C1 segment of cervical spinal cord (tissue), 14 donors: ENCODE data around the gene KIAA0825.

ENCODE experiments used
- DNase-seq, 14 donors: peaks; one replicate each; lab custom pipeline; 2025; lab: John Stamatoyannopoulos, UW

Gene KIAA0825

DNA sequence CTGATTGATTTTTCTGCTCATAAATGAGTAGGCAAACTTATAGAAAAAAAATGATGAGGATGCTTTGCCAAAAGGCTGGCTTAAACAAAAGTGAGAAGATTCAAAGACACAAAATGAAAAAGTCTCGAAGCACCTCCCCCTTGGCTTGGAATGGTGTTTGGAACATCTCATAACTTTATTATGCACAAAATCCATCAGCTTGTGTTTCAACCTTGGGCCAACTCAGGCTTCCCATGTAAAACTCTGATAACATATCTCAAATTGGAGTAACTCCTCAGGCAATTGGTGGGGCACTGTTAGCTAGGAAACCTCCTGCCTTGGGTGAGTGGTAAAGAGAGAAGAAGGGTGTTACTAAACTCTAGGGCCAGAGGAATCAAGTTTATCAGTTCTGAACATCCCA, 176.3 kb downstream of the KIAA0825 start:
- DNase-seq, result no peak

DNA sequence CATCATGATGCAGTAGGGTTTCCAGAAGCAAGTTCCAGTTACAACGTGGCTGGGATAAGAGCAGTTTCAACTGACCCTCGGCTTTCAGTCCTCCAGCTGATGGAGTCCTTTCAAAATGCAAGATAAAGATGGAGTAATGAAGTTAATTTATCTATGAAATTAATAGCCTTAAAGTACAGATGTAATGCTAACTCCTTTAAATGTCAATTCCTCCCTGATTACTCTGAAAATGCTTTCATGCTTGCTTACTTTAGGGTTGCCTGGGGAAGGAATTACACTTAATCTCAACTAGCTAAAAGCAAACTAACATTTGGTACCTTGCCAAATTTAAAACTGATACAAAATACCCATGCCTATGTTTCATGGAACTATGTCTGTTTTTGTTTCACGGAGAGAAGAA, 178.4 kb downstream of the KIAA0825 start:
- no peak for DNase-seq

DNA sequence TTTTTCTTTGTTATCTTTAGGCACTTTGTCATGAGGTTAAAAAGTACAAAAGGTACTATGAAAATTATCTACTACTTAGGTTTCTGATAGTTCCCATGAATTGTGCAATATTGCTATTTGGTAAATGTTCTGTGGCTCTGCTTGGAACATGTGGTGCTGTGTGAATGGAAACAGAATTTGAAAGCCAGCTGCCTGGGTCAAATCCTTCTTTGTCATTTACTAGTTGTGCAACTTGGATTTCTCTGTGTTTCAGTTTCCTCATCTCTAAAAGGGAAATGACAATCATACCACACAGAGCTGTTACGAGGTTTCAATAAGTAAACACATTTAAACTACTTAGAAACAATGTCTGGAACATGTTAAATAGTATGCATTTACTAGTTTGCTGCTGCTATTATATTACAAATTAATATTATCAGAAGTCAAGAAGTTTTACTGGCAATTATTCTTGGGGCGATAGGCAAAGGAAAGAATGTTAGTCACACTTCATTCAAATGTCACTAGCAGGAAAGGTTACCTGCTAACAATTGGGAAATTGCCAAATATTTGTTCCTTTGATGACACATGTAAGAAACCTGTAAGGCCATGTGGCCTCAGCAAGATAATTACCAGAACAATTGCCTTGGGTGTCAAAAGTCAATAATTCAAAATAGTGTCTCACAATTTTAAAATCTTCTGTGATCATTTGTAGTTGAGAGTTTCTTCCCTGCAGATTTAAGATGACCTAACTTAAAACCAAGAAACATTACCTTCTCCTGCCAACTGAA, 184.8 kb downstream of the KIAA0825 start:
- no peak for DNase-seq

DNA sequence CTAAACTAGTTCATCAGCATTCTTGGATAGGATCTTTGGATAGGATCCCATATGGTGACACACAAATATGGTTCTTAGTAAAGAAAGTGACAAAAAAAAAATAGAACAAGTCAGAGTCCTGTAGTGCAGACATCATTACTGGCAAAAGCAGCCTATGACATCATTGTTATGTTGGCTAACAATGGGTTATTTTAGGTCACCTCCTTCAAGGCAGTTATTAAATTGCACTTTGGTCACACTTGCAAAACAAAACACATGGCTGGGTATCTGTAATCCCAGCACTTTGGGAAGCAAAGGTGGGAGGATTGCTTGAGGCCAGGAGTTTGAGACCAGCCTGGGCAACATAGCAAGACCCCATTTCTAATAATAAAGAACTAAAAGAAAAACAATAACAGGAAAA, 185.9 kb downstream of the KIAA0825 start:
- no peak for DNase-seq

DNA sequence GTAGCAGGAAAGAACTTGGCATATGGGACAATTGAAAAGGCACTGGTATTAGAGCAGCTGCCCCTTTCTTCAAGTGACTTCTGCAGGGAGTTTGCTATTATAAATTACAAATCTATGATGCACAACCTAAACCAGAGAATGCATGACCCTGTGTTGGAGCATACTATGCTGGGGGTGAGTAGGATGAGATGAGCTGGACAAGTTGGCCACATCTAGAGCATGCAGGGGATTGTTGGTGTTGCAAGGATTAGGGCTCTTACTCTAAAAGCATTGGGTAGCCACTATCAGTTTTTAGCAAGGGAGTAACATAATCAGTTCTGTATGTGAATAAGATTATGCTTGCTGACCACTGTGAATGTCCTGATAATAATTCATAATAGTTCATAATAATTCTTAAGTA, 186.7 kb downstream of the KIAA0825 start:
- no peak for DNase-seq

DNA sequence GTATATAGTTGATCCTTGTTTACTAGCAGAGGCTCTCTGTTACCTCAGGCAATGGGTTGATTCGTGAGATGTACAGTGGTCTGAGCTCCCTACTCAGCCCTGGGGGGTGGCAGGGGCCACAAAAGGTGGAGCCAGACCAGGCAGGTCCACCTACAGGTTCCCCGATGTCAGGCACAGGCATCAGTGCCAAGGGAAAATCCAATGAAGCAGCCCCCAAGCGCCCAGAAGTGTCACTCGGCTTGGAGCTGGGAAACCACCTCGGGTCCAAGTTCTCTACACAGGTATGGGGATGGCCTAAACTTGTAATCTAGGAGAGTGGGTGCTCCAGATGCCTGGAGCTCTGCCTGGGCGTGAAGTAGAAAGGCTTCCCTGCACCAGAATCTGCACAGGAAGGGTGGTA, 188.8 kb downstream of the KIAA0825 start:
- no peak for DNase-seq

DNA sequence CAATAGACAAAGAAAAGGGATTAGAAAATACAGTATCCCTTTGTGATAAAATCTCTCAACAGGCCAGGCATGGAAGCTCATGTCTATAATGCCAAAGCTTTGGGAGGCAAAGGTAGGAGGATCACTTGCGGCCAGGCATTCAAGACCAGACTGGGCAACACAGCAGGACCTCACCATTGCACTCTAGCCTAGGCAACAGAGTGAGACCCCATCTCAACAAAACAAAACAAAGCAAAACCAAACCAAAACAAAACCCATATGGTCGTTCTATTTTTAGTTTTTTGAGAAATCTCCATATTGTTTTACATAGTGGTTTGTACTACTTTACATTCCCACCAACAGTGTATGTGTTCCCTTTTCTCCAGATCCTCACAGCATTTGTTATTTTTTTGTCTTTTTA, 193.0 kb downstream of the KIAA0825 start:
- no peak for DNase-seq

DNA sequence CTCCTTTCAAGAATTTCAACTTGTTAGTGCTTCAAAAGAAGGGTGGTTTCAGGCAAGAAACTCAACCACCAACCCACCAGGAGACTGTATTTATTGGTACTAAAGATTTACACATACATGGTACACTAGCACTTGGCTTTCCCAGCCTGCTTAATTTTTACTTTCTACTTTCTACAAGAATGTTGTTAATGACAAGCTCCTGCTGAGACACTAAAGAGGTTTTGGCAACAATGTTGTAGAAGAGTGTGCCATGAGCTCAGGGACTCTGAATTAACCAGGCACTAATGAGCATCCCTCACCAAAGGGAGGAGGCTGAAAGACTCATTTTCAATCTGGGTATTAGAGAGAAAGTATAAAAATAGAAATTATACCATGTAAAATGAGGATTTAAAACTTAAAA, 195.0 kb downstream of the KIAA0825 start:
- DNase-seq, result no peak

DNA sequence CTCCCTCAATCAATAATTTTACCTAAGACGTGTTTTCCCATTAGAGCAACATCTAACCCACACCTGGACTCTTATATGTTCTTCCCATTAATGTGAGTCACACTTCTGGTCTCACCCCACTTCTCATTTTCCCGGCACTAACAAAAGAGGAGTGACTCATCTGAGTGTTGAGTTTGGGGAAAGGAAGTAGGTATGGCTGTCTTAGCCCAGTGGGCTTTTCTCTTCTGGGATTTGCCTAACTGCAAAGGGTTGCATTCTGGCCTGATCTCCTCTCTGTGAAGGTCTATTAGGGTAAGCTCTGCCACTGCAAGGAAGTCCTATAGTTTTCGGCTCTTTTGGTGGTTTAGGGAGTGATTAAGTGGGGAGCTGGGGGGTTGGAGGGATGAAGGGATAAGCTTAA, 195.6 kb downstream of the KIAA0825 start:
- no peak for DNase-seq

DNA sequence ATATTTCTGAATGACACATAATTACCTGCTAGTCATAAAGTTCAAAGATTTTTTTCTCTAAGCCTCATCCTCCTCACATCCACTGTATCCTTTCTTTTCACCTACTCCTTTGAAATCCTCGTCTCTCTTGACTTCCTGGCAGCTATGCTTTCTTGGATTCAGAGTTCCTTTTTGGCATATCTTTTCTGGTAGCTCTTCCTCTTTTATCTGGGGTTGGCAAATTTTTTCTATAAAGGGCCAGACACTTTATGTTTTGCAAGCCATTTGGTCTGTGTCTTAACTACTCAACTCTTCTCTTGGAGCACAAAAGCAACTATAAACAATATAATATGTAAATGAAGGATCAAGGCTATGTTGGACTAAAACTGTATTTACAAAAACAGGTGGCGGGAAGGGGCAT, 197.5 kb downstream of the KIAA0825 start:
- no peak for DNase-seq

DNA sequence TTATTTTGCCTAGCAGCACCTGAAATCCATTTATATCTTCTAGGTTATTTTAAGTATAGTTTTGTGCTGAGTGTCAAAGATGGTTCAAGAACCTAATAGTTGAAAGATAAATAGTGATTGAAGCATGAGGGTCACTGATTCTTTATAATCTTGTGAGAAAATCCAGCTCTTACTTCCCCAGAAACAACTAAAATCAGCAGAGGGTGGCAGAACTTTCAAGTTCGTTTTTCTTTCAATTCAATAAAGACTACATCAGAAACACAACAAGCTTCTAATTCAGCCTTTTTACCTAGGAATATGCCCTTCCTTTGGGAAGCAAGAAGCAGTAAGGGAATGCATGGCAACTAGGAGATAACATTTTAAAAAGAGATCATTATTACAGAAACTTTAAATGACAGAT, 202.6 kb downstream of the KIAA0825 start:
- DNase-seq, result no peak

DNA sequence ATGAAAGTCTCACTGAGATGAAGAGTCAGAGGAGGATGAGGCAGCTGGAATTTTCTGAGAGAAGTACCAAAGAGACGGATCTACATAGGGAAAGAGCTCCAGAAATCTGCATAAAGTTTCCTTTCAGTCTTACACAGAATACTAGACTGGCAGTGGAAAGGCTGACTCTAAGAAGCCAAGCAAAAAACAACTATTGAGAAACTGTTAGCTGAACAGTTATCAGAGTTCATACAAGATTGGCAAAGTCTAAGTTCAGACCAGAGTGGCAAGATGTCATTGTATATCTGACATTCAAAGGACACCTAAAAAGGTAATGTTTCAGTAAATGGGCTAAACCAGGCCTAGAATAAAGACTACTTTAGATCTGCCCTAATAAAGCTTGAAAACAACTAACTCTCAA, 209.0 kb downstream of the KIAA0825 start:
- no peak for DNase-seq

DNA sequence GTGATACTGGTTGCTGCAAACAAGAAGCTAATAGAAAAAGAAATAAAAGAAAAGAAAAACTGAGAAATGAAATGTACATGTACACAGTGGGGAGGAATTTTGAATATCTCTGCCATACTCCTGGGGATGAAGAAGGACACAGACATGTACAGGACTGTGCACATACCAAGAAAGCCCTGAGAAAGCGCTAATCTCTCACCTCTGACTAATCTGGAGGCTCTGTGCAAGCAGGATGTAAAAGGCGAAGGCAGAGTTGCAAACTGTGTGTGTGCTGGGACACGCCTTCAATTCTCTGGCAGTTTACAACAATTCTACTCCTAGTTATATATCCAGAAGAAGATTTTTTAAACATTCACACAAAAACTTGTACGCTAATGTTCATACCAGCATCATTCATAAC, 211.4 kb downstream of the KIAA0825 start:
- no peak for DNase-seq

DNA sequence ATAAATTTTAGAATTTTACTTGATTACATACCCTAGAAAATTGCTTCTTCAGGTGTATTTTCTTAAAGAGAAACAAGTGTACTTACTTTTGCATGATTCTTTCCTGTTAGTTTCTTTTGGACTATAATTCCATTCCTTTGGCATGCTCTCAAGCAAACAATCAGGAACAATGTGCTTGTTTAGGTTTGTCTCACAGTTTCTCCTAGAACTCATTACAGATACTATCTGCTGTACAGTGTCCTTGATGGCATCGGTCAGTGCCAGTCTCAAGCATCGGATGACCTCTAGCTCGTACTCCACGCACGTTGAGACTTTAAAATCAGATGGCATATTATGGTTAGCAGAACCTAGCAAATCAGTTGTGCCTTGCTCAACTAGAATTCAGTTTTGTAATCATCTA, 214.9 kb downstream of the KIAA0825 start:
- no peak for DNase-seq

DNA sequence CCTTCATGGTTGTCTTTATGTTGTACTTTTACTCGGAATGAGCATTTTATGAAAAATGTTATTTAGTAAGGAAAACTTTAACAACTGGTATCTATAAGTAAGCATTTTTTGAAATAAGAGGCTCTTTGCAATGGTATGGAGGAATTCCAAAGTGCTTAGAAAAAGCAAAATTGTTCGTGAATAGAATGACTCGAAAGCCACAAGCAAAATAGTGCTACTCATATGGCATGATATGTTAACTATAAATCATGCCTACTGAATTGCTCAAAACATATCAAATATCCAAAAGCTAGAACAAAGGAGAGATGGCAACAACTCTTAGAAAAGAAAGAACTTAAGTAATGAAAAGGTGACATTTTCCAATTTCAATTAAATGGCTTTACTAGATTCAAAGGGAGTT, 216.3 kb downstream of the KIAA0825 start:
- DNase-seq, result no peak

DNA sequence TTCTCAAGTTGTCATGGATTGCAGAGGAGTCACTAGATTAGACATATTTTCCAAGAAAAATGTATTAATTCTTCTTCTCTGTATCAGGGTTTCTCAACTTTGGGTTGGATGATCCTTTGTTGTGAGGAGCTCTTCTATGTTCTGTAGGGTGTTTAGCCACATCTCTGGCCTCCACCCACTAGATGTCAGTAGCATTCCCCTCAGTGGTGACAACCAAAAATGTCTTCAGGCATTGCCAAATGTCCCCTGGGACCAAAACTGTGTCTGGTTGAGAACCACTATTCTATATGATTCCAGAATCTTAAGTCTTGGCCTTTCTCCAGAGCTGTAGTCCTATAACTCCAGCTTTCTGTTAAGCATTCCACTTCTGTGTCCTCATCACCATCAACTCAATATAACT, 220.9 kb downstream of the KIAA0825 start:
- DNase-seq, result no peak

DNA sequence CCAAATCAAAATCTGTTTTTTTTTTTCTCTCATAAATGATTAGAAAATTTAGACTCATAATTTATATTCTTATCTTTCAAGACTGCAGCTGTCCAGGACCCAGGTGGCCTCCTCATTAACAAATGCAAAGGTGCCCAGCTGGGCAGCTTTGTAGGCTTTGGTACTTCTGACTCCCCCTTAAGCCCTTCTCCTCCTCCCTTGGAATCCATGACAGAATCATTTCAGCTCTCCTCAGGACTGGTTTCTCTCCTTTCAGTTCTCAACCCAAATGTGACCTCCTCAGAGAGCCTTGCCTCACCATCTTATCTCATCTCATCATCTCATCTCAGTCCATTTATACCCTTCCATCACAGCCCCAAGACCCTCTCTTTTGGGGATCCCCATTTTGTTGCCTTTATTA, 221.7 kb downstream of the KIAA0825 start:
- no peak for DNase-seq

DNA sequence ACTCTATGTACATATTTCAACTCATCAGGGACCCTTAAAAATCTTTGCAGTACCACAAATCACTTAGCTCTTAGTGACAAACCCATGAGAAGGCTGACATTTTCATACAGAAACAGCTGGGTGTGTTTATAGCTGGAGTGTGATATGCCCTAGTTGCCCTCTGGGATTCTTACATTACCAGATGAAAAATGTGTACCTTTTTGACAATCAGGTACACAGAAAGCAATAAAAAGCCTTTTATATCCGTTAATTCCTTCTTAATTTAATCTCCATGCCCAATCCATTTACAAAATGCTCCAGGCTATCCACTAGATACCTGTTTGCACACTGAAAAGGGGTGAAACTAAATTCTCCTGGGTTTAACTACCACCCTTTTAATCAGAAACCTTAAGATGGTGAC, 222.9 kb downstream of the KIAA0825 start:
- no peak for DNase-seq

DNA sequence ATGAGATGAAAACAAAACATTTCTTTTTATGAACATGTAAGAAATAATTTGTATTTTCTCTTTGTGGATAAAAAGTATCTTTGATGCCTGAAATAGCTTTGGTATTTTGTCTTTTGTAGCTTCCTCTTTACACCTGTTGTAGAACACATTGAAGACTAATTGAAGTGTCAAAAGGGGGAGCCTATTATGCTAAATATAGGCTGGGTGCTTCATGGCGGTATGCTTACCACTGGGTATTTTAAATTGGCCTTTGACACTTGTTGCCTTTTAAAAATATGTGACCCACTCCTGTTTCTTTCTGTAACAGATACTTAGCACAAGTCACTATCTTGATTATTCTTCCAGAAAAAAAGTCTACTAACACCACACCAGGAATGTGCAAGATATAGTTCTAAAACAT, 226.4 kb downstream of the KIAA0825 start:
- DNase-seq, result no peak

DNA sequence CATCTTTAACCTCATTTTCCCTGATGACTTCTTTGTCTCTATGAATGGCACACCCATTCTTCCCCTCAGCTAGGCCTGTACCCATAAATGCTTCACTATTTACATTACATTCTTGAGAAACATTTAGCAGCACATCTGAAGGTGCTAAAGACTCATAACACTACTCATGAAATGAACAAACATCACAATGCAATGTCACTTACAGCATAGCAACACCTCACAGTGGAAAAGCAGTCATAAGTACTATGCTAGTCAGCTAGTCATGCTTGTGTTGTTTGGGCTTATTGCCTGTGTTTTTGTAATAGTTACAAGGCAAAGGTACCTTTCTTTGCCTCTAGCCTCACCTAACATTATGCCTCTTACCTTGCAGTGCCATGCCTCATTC, 228.9 kb downstream of the KIAA0825 start:
- no peak for DNase-seq

DNA sequence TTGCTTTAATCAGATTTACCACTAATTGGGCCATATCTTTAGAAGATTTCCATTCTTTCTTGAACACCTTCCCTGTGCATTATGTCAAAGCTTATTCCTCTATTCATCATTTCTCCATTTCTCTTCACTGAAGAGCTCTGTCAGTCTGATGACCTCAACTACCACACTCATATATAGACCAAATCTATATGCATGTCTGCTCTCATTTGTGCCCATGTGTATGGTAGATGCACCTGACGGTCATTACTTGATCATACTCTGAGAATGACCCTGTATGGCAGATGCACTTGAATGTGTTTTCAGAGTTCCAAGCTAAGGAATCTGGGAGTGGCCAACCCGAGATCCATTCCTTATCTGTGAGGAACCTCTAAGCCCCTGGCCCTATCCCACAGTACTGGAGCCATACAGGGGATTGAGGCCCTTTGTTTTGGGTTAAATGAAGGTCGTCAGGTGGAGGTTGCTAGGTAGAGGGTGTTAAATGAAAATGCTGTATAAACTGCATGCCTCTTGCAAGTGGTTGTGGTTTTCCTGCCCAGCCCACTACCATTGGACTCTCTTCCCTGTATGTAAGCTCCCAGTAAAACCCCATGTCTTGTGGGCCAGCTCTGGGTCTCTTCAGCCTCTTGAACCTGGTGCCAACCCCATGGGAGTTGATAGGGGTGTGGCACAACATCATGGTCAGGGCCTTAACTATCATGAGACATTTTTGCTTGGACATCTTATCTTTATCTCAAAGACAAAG, 229.5 kb downstream of the KIAA0825 start:
- no peak for DNase-seq

DNA sequence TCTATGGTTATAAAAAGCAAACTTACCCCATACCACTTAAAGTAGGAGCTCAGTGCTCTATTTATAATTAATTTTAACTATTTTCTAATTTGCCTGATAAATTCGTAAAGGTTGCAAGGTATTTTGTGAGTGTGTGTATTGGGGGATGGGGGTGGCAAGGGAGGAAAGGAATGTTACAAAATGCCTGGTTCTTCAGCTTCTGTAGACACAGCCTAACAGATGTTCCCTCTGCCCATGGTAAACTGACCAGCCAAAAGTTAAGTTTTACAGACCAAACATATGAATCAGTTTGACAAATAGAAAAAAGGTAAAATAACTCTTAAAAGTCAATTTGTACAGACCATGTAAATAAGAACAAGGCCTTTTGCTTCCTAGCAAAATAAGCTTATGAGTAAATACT, 232.6 kb downstream of the KIAA0825 start:
- no peak for DNase-seq

DNA sequence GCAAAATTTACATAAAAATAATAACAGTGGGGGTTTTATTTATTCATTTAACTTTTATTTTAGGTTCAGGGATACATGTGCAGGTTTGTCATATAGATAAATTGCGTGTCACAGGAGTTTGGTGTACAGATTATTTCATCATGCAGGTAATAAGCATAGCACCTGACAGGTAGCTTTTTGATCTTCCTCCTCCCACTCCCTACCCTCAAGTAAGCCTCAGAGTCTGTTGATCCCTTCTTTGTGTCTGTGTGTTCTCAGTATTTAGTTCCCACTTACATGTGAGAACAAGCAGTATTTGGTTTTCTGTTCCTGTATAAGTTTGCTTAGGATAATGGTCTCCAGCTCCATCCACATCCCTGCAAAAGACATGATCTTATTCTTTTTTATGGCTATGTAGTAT, 240.3 kb downstream of the KIAA0825 start:
- no peak for DNase-seq
